Measurements from ENCODE around the gene LRRC32.
"Not testable (repeated sequence)": the region's sequence is repeated elsewhere in the genome, so short reads cannot be mapped to it uniquely, and the experiment has no call there.

LRRC32 gene

DNA sequence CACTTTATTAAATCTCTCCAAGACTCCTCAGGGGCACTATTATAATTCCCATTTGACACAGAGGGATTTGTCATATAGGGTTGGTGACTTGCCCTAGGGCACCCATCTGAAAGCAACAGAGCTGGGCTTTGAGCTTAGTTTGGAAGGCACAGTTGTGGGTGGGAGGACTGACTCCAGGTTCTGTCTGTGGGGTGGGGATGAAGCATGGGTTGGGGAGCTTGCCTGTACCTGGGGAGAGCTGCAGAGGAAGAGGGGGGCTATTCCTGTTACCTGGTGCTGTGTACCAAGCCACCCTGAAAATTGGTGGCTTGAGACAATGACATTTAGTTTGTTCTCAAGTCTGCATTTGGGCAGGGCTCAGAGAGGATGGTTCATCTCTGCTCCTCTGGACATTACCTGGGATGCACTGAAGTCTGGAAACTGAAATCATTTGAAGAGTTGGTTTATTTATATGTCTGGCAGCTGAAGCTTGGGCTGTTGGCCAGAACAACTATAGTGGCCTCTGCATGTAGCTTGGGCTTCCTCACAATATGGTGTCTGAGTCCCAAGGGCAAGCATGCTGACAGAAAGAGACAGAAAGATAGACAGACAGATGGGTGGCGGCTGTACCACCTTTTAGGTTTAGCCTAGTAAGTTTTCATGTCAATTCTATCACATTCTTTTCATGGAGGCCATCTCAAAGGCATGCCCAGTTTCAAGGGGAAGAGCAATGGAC is 44.9 kb downstream of the LRRC32 start:
- DNase-seq, result no peak

DNA sequence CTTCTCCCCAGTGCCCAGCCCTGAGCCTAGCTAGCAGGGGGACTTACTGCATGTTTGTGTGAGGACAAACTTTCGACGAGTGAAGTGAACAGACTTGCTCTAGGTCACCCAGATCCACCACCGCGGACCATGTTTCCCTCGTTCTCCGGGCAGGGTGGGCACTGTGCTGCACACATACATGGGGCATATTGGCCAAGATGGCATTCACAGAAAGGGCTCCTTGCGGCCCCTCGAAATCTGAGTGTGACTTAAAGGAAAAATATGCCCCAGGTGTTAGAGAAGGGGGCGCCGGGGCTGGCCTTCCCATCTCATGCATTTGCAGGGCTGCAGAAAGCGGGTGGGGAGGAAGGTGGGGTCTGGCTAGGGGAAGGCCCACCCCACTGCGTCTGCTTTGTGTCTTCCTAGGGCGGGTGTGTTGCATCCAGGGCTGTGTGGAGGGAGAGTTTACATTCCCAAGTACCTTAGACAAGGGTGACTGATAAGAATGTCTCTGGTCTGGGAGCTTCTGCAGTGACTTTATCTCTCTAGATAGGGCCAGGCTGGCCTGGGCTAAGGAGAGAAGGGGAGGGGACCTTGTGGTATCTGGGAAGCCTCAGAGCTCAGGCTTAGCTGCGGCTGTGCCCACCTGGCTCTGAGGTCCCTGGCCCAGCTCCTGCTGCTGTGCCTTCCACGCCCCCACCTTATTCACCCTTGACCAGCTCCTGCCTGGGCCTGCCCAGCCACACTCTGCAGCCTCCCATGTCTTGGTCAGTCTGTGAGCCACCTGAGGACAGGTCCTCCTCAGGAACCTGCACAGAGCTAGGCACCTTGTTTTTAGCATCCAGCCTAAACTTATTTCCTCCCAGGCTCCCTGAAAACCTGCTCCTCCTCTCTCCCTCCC is 45.8 kb downstream of the LRRC32 start:
- DNase-seq, result no peak

DNA sequence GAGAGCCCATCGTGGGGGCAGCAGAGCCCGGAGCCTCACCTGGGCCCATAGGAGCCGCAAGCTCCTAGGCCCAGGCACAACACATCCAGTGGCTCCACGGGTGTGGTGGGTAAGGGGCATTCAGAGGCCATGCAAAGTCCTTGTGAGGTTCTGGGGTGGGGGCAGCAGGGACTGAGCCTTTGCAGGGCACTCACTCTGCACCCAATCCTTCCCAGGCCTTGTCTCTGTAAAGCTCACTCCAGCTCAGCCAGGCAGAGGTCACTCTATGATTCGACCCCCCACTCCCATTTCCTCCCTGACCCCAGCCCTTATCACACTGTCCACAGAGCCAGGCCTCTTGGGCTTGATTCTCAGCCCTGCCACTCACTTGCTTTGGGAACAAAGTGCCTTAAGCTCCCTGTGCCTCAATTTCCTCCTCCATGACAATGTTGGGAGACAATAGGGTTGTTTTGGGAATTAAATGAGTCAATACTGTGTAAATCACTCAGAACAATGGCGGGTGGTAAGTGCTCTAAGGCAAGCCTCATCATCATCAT is 46.6 kb downstream of the LRRC32 start:
- no peak for DNase-seq

DNA sequence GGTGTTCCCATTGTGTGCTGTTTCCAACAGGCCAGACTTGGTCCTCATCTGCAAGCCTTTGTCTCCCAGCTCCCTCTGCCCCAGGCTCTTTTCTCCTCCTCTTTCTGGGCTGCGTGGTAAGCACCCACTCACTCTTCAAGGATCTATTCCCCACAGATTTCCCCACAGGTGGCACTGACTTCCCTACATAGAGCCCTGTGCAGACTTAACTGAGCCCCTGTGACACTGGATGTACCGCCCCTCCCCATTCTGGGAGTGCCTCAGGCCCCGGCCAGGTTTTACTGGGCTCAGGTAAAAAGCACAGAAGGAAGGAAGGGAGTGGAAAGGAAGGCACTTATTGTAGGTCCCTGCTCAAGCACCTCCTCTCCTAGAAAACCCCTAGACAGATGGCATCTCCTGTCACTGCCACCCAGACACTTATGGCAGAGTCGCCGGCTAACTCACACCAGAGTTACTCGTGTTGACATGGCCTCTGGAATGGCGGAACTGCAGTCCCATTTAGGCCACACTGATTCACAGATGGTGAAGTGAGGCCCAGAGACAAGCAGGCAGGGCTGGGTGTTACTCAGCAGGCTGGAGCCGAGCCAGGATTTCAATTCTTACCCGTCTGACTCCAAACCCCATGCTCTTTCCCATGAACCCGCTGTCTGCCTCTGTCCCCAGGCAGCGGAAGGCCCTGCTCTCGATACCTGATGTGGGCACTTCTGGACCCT is 47.2 kb downstream of the LRRC32 start:
- DNase-seq, result no peak

DNA sequence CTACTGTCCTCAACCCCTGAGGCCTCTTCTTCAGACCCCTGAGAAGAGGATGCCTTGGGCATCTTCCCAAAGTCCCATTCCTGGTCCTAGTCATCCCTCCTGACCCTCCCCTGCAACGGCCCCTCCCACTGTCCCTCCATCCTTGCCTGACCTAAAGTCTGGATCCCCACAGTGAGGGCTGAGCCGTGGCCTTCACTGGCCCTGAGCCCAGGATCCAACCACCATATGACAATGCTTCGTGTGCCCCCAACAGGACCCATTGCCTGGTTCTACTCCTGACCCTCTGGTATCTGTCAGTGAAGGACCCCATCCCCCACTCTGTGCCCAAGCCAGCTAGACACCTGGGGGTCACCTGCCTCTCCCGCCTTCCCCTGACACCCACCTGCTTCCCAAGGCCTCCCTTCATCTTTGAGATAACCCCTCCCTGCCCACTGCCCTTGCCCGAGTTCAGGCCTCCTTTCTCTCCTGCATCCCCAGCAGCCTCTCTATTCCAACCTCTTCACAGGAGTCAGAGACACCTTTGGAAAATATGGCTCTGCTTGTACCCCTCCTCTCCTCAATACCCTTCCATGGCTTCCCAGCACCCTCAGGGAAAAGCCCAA is 48.0 kb downstream of the LRRC32 start:
- DNase-seq, result no peak

DNA sequence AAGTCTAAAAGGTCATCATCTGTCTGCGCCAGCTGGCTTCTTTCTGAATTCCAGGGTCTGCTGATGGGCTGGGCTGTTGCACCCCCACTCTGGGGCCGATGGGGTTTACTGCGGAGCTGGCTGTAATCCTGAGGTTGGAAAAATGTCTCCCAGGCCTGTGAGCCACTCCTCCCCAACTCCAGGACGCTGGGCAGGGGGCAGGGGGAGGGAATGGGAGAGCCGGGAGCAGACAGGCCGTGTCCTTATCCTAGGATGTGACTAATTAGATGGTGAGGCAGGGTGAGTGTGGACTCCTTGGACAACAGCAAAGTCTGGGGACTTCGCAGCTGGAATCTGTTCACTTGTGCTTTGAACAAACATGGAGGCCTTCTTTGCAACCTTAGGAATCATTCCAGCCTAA is 48.7 kb downstream of the LRRC32 start:
- DNase-seq, result no peak

DNA sequence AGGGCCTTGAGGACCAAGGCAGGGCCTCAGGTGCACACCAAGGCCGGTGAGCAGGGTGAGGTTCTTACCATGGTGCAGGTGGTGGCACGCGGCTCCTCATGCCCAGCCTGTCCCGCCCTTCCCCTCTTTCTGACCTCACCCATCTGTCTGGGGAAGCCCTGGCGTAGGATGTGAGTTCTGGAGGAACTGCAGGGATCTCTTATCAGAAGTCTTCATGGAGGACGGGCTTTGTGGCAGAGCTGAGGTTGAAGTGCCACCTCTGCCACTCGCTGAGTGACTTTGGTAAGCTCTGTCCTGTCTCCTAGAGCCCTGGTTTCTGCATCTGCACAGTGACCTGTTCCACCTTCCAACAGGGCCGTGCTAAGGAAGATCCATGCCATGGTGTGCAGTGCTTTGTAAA is 49.1 kb downstream of the LRRC32 start:
- DNase-seq, result no peak

DNA sequence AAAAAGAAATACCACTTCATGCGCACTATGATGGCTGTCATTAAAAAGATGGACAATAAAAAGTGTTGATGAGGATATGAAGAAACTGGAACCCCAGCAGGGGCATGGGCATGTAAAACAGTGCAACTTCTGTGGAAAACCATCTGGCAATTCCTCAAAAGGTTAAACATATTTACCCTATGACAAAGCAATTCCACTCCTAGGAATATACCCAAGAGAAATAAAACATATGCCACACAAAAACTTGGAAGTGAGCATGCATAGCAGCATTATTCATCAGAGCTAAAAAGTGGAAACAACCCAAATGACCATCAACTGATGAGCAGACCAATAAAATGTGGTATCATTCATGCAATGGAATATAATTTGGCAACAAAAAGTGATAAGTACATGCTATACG is 50.1 kb downstream of the LRRC32 start:
- DNase-seq, result no peak

DNA sequence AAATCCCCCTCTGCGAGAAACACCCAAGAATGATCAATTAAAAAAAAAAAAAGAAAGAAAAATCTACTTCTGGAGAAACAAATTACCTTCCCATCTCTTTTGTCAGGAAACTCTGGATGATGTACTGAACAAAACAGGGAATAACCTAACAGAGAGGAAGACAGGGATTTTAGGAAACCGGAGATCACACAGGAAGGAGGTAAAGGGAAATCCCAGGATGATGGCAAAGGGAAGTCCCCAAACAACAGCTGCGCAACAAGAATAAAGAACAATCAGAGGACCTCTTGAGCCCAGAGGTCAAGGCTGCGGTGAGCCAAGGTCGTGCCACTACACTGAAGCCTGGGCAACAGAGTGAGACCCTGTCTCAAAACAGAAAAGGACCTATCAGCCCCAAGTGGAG is 50.7 kb downstream of the LRRC32 start:
- DNase-seq, result not testable (repeated sequence)

DNA sequence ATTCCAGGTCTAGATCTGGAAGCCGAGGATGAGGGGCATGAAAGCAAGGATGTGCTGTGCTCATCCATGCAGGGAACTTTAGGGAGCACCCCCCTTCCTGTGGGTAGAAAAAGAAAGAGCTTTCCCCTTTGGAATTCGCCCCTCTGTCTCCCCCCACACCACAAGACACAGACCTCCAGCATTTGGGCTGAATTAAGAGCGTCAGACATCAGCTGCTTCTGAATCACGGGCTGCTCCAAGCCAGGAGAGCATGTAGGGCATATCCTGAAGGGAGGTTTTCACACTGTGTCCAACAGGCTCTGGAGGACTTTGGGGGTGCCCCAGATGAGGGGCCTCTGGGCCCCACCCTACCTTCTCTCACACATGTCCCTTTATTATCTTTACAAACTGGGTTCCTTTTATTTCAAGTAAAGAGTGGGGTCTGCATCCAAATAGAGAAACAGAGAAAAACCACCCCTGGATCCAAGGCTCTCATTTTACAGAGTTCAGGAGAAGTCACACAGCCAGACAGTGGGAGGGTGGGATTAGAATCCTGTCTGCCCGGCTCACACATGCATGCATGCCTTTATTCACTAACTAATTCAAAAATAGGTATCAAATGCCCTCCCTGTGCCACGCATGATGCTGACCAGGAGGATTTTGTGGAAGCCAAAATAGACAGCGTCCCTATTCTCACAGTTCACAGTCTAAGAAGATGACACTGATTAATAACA is 52.8 kb downstream of the LRRC32 start:
- no peak for DNase-seq

DNA sequence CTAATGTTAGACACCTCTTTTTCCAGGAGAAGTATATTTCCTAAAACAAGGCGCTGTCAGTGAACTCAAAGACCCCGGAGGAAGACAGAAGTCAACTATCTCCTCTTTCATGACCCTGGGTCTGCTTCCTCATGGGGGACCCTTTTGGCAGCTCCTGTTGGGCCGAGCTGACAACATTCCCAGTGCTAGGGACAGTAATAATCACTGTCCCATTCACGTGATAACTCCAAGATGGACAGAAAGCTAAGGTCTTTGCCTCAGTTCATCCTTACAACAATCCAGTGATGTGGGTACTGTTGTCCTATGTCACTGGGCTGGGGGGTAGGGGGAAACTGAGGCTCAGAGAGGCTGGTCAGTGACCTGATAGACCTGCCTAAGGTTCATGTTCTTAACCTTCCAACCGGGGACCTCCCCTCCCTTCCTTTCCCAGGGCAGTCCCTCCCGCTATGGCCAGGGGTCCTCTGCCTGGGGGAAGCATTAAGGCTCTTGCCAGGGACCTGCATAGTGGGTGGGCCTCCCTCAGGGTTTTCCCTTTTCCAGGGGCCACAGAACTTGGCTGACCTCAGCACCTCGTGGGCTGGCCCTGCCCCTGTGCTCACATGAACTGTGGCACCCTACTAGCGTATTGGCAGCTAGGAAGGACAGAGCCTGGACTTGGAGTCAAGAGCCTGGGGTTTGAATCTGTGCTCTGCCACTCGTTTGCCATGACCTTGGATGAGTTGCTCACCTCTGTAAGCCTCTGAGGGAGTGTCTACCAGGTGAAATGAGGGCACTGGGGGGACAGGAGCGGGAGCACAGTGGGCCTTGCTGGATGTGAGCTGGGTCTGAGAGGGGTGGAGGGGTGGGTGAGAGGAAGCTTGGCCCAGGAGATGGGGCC is 53.6 kb downstream of the LRRC32 start:
- no peak for DNase-seq

DNA sequence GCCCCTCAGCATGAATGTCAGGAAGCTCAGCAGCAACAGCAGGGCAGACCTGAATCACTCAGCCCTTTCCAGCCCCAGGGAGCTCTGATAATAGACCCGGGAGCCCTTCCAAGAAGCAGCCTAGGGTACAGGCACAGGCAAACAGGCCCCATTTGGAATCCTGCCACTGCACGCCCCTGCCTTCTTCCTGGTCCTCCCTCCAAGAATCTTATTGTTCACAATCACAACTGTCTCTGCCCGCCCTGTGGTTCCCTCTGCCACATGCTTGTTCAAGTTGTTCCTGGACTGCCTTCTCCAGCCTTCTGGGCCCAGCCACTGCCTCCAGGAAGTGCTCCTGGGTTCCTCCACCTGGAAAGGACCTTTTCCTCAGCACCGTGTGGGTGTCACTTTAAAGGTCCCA is 54.6 kb downstream of the LRRC32 start:
- no peak for DNase-seq

DNA sequence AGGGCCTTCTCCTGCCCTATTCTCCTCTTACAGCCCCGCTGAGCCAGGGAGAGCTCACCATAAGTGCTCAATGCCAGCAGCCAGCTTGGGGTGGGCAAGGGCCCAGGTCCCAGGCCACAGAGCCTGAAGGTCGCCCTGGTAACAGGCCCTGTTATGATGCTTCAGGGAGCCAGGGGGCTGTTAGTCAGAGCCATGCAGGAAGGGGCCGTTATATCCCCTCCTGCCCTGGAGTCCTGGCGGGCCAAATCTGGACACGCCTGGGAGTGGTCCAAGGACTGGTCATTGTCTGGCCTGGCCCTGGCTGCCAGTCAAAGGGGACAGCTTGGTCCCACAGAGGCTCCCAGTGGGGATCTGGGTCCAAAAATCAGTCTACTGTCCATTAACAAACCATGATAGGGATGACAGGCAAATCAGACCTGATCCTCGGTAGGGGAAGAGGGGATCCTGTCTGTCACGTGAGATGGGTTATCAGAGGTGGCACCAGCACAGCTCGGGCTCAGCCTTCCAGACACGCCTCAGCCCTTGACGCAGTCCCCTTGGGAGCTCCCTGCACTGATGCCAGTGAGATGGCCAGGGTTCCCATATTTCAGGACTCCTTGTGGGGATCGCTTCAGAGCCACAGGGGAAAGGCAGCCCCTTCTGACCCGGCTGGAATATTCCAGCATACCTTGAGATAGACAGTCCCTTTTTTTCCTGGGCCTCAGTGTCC is 55.9 kb downstream of the LRRC32 start:
- no peak for DNase-seq

DNA sequence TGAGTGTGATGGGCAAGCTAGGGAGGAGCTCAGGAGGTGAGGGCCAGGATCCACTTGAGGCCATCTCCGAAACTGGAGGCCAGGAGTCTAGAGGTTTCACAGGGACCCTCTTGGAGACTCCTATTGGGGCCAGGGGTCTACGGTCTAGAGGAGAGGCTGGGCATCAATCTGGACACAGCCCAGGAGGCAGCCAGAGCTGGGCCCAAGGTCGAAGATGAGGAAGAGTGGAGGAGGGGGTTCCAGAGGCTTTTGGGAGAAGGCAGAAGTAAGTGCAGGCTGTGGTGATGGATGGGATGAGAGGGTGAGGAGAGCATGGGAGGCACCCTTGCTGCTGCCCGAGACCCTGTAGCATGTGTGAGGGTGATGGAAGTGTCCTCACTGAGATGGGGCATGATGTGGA is 56.6 kb downstream of the LRRC32 start:
- DNase-seq, result no peak

DNA sequence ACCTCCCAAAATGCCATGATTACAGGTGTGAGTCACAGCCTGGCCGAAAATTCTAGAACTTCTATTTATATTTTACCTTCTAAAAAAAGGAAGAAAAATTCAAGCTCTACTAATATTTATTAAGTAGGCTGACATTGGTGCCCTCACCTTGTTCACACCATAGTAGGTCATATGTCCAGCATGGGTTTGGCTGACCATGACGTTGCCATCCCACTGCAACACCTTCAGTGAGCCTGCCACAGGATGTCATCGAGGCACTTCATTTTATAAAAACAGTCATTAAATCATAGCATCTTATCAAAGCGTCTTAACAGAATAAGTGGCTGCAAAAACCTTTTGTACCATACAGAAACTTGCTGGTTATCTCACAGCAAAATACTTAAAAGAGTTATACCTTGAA is 58.3 kb downstream of the LRRC32 start:
- no peak for DNase-seq

DNA sequence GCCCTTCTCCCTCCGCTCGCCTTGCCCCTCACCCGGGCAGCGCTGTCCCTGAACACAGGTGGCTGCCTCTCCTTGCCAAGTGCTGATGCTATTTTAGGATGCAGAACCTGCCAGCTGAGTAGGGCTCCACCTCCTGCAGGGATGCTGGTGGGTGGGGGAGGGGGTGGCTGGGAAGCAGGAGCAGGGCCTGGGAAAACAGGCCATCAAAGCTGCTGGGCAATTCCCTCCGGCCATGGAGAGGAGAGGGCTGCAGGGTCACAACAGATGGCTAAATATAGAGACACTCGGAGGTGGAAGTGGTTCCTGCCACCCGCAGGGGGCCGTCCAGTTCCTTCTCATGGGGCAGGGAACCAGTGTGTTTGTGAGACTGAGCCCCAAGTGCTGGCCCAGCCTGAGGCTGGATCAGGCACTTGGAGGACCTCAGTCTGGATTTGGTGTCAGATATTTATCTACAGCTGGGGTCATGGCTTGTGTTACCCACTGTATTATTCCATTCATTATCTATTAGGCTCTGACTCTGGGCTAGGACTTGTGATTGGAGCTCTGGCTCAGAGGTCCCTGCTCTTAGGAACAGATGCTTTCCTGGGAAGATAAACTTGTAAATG is 59.6 kb downstream of the LRRC32 start:
- no peak for DNase-seq

DNA sequence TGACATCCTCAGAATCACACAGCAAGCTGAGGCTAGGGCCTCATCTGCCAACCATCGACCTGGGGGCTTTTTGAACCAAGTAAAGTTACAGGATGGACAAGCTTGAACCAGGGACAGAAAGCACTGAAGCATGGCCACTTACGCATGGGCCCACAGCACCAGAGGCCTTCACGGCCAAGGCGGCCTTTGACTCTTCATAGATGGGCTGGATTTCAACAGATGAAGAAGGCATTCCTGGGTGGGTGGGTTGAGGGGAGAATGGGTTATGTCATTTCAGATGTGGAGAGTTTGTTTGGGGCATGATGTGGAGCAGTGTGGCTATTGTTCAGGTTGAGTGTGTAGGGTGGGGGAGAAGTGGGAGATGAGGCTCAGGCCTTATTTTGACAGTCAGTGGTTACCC is 60.2 kb downstream of the LRRC32 start:
- no peak for DNase-seq

DNA sequence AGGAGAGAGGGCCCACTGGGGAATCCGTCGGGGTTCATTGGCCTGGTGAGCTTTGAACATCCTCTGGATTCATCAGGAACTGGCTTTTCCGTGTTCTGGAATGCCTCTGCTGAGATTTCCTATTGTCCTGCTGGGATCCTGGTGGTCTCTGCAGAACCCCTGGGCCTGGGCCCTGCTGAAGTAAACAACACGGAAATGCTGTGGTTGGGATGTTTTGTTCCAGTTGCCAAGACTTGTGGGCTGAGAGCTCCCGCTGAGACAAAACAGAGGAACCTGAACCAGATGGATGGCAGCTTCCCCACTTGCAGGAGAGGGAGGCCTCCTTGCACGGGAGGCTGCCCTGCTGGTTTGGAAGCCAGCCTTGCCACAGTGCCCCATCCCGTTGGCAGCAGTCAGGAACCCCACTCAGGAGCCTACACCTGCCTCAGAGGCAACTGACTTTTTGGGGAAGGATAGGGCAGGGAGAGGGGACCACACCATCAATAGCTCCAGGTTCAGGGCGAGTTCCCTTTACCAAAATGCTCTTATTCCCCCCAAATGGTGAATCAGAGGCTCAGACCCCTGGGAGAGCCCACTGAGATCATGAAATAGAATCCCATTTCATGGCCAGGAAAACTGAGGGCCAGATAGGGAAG is 60.7 kb downstream of the LRRC32 start:
- no peak for DNase-seq

DNA sequence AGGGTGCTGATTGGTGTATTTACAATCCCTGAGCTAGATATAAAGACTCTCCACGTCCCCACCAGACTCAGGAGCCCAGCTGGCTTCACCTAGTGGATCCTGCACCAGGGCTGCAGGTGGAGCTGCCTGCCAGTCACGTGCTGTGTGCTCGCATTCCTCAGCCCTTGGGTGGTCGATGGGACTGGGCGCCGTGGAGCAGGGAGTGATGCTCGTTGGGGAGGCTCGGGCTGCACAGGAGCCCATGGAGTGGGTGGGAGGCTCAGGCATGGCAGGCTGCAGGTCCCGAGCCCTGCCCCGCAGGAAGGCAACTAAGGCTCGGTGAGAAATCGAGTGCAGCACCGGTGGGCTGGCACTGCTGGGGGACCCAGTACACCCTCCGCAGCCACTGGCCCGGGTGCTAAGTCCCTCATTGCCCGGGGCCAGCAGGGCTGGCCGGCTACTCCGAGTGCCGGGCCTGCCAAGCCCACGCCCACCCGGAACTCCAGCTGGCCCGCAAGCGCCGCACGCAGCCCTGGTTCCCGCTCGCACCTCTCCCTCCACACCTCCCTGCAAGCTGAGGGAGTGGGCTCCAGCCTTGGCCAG is 61.6 kb downstream of the LRRC32 start:
- DNase-seq, result not testable (repeated sequence)

Measured in CD4-positive, alpha-beta T cell treated with Interleukin-12 subunit alpha and Interleukin-12 subunit beta, for 1 hour (primary cell).